GM06990 (cell line): ENCODE results near the gene RPTOR.
A peak's percentile ranks its signal among the peaks of the same experiment; 100 is the strongest.
"Not testable (repeated sequence)": the region's sequence is repeated elsewhere in the genome, so short reads cannot be mapped to it uniquely, and the experiment has no call there.

ENCODE experiments used
- DNase-seq: peaks from one replicate; pipeline ENCODE4 v3.0.0-alpha.2; 2011; ENCODE audit not compliant: insufficient read length; ENCODE audit errors: extremely low read depth
- H3K27me3 ChIP-seq: replicated peaks from 2 replicates; pipeline ENCODE4 v1.6.0; 2011; ENCODE audit warnings: low read length; ENCODE audit not compliant: control insufficient read depth, insufficient read depth
- H3K36me3 ChIP-seq: 2 replicates; pipeline ENCODE4 v1.5.1; 2011; ENCODE audit warnings: low read length; ENCODE audit not compliant: control insufficient read depth, insufficient read depth
- H3K4me3 ChIP-seq: replicated peaks from 2 replicates; pipeline ENCODE4 v1.5.1; 2011; ENCODE audit warnings: low read depth, mild to moderate bottlenecking, control low read depth, low read length
- TF ChIP-seq, protein P1 (sequence below): IDR thresholded peaks from 2 replicates; pipeline ENCODE4 v1.5.1; 2011; ENCODE audit warnings: low read length, control low read depth, mild to moderate bottlenecking, inconsistent platforms; ENCODE audit not compliant: insufficient read depth, poor library complexity, severe bottlenecking

Gene RPTOR

DNA sequence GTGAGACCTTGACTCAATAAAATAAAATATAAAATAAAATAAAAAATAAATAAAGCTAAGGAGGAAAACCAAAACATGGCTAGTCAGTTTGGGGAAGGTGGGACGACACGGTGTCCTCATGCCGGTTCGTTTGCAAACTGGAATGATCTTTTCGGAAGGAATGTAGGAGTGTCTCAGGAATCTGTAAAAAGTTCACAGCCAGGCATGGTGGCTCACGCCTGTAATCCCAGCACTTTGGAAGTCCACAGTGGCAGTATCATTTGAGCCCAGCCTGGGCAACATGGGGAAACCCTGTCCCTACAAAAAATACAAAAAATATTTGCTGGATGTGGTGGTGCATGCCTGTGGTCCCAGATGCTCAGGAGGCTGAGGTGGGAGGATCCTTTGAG, 14.7 kb upstream of the RPTOR start:
- no peaks in the 10 kb centered on the region for H3K27me3 ChIP-seq
- DNase-seq: no peak
- H3K36me3 ChIP-seq: no peaks in the 10 kb centered on the region
- H3K4me3 ChIP-seq: no peak overlapping the region
- TF ChIP-seq, protein P1, sequence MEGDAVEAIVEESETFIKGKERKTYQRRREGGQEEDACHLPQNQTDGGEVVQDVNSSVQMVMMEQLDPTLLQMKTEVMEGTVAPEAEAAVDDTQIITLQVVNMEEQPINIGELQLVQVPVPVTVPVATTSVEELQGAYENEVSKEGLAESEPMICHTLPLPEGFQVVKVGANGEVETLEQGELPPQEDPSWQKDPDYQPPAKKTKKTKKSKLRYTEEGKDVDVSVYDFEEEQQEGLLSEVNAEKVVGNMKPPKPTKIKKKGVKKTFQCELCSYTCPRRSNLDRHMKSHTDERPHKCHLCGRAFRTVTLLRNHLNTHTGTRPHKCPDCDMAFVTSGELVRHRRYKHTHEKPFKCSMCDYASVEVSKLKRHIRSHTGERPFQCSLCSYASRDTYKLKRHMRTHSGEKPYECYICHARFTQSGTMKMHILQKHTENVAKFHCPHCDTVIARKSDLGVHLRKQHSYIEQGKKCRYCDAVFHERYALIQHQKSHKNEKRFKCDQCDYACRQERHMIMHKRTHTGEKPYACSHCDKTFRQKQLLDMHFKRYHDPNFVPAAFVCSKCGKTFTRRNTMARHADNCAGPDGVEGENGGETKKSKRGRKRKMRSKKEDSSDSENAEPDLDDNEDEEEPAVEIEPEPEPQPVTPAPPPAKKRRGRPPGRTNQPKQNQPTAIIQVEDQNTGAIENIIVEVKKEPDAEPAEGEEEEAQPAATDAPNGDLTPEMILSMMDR: no peak

DNA sequence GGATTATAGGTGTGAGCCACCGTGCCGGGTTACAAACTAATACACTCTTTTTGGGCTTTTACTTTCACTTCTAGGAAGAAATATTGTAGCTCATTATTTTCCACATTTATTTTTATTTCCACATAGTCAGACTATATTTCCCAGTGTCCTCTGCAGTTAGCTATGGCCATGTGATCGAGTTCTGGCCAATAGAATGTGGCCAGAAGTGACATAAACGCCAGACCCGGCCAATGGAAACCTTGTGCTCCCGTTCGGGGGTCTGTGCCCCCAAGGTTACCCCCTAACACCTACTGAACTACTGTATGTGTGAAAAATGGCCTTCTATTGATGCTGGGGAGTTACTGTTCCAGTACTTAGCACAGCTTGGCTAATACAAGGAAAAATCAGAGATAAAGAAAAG, 13.2 kb upstream of the RPTOR start:
- DNase-seq: no peak
- TF ChIP-seq, protein P1: no peak
- H3K4me3 ChIP-seq: no peak overlapping the region
- no peaks in the 10 kb centered on the region for H3K27me3 ChIP-seq
- H3K36me3 ChIP-seq: no peaks in the 10 kb centered on the region

DNA sequence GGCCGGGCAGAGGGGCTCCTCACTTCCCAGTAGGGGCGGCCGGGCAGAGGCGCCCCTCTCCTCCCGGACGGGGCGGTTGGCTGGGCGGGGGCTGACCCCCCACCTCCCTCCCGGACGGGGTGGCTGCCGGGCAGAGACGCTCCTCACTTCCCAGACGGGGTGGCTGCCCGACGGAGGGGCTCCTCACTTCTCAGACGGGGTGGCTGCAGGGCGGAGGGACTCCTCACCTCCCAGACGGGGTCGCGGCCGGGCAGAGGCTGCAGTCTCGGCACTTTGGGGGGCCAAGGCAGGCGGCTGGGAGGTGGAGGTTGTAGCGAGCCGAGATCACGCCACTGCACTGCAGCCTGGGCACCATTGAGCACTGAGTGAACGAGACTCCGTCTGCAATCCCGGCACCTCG, 7.3 kb upstream of the RPTOR start:
- not testable (repeated sequence) for H3K36me3 ChIP-seq, H3K27me3 ChIP-seq, H3K4me3 ChIP-seq, DNase-seq

DNA sequence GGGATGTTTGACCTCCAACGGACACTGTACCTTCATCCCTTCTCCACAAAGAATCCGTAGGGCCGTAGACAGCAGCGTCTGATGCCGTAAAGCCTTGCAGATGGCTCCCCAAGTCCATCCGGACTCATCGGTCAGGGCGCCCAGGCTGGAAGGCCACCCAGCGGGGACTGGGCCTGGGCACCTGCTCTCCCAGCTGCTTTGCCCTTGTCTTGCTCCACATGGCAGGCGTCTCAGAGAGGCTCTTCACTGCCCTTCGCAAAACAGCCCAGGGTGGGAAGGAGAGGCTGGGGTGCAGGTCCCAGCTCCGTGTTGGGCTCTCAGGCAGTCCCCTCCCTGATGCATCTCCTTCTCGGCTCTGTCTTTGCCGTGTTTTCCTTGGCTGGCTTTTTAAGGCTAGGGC, 6.2 kb upstream of the RPTOR start:
- TF ChIP-seq, protein P1: no peak
- Histone ChIP-seq H3K27me3 (no peaks in the 10 kb centered on the region), H3K36me3 (no peaks in the 10 kb centered on the region), H3K4me3 (no peak overlapping the region)
- DNase-seq: no peak

DNA sequence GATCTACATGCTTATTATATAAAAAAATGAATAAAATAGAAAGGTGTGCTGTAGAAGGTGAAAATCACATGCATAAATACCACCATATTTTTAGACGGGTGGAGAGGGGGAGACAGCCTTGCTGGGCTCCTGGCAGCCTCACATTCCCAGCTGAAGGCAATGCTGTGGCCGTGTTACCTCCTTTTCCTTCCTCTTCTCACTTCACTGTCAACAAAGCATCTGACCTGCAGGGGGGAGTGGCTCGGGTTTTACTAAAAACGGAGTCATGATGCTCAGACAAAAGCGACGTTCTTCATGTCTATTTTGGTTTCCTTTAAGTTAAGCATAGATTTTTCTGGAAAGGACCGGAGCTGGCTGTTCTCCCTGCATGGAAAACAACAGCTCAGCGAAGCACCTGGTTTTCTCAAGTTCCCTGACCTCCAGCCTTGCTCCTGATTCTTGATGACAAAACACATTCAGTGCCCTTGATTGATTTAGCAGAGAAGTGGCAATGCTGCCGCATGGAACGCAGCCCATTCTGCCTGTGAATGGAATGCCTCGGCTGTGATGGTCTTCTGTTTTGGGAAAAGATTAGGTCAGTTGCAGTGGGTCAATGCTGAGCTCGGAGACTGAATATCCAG, 5.5 kb upstream of the RPTOR start:
- Histone ChIP-seq H3K4me3 (no peak overlapping the region), H3K36me3 (no peaks in the 10 kb centered on the region), H3K27me3 (no peaks in the 10 kb centered on the region)
- no peak for DNase-seq
- TF ChIP-seq, protein P1: no peak

DNA sequence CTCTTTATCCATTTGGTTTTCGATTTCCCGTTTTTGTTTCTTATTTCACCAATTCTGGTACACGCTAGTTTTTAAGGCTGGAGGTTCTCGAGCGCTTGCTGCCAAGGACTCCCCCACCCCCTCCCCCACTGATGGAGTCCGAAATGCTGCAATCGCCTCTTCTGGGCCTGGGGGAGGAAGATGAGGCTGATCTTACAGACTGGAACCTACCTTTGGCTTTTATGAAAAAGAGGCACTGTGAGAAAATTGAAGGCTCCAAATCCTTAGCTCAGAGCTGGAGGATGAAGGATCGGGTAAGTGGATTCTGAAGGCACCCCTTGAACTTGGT, 825 bp downstream of the RPTOR start:
- DNase-seq: no peak
- Histone ChIP-seq H3K36me3 (no peaks in the 10 kb centered on the region), H3K4me3 (peak overlapping the region; percentile 93), H3K27me3 (no peaks in the 10 kb centered on the region)
- TF ChIP-seq, protein P1: no peak
